ENCODE data around the gene TMEM89.
A peak's percentile ranks its signal among the peaks of the same experiment; 100 is the strongest.

The TMEM89 gene

DNA sequence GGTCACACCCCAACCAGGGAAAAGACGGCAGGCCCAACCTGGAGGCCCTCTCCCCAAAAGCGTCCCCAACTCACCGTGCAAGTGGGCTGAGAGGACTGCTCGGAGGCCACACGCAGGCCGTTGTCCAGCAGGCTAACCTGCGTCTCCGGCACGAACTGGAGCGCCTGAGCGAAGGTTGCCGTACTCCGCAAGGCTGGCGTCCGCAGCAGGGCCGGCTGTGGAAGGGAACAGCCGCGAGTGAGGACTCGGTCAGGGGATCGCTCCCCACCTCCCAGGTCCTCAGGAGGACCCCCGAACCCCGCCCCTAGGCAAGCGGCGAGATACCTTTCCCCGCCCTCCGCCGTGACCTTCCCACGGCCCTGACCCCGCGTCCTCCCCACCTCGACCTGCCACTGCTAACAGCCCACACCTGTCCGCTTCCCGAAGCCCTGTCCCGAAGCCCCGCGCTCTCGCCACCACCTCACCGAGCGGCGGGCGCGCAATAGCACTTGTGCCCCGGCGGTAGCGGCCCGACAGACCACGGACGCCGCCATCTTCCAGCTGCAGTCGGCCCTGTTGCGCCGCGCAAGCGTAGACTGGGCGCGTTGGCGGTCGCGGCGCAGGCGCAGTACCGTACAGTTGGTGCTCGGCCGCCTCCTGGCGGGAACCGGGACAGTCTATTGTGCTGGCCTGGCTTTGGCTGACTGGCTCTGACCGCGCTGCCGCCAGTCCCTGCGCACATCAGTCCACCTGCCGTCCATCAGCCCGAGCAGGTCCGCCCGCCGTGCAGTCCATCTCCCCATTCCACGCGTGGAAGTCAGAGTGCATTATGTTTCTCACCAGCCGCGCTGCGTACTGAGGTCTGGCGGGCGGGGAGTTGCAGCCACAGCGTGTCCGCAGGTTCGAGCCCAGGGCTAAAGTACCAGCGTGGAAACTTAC is 12.2 kb downstream of the TMEM89 start, which contains the start of gene UQCRC1 (continued):
- TF ChIP-seq, protein P1, sequence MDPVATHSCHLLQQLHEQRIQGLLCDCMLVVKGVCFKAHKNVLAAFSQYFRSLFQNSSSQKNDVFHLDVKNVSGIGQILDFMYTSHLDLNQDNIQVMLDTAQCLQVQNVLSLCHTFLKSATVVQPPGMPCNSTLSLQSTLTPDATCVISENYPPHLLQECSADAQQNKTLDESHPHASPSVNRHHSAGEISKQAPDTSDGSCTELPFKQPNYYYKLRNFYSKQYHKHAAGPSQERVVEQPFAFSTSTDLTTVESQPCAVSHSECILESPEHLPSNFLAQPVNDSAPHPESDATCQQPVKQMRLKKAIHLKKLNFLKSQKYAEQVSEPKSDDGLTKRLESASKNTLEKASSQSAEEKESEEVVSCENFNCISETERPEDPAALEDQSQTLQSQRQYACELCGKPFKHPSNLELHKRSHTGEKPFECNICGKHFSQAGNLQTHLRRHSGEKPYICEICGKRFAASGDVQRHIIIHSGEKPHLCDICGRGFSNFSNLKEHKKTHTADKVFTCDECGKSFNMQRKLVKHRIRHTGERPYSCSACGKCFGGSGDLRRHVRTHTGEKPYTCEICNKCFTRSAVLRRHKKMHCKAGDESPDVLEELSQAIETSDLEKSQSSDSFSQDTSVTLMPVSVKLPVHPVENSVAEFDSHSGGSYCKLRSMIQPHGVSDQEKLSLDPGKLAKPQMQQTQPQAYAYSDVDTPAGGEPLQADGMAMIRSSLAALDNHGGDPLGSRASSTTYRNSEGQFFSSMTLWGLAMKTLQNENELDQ (tag by site-specific recombination; IDR thresholded peaks at IDR 0.05; ENCODE audit: low read depth): no peak
- no peak for TF ChIP-seq ZNF157 (tag by site-specific recombination; IDR thresholded peaks at IDR 0.05)
- no peak for TF ChIP-seq ZNF707 (tag by site-specific recombination; IDR thresholded peaks at IDR 0.05)
- no peak for TF ChIP-seq SETDB1 (IDR thresholded peaks at IDR 0.05; ENCODE audit: insufficient read length, low read length)
- TF ChIP-seq GLI2 (tag by site-specific recombination; IDR thresholded peaks at IDR 0.05; ENCODE audit: borderline replicate concordance, low read depth): no peak
- TF ChIP-seq ZNF354C (tag by site-specific recombination; IDR thresholded peaks at IDR 0.05; ENCODE audit: borderline replicate concordance, low read depth): no peak
- TF ChIP-seq, protein P2, sequence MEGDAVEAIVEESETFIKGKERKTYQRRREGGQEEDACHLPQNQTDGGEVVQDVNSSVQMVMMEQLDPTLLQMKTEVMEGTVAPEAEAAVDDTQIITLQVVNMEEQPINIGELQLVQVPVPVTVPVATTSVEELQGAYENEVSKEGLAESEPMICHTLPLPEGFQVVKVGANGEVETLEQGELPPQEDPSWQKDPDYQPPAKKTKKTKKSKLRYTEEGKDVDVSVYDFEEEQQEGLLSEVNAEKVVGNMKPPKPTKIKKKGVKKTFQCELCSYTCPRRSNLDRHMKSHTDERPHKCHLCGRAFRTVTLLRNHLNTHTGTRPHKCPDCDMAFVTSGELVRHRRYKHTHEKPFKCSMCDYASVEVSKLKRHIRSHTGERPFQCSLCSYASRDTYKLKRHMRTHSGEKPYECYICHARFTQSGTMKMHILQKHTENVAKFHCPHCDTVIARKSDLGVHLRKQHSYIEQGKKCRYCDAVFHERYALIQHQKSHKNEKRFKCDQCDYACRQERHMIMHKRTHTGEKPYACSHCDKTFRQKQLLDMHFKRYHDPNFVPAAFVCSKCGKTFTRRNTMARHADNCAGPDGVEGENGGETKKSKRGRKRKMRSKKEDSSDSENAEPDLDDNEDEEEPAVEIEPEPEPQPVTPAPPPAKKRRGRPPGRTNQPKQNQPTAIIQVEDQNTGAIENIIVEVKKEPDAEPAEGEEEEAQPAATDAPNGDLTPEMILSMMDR (tag by site-specific recombination; IDR thresholded peaks at IDR 0.05): peak; percentile 92
- TF ChIP-seq PRDM10 (tag by site-specific recombination; IDR thresholded peaks at IDR 0.05): peak; percentile 75
- TF ChIP-seq ZNF302 (tag by site-specific recombination; IDR thresholded peaks at IDR 0.05; ENCODE audit: low read depth): no peak
- TF ChIP-seq ZNF830 (tag by site-specific recombination; IDR thresholded peaks at IDR 0.05; ENCODE audit: low read depth): no peak
- no peak for TF ChIP-seq ZFP41 (tag by site-specific recombination; IDR thresholded peaks at IDR 0.05; ENCODE audit: borderline replicate concordance)
- TF ChIP-seq ZNF747 (tag by site-specific recombination; IDR thresholded peaks at IDR 0.05): no peak
- TF ChIP-seq KLF1 (tag by site-specific recombination; IDR thresholded peaks at IDR 0.05): 0 out of 2 replicates have a peak, but pooled peaks have one; percentile 20
- TF ChIP-seq SP7 (tag by site-specific recombination; IDR thresholded peaks at IDR 0.05): no peak
- TF ChIP-seq ZNF214 (tag by site-specific recombination; IDR thresholded peaks at IDR 0.05; ENCODE audit: borderline replicate concordance): no peak
- no peak for TF ChIP-seq ZNF266 (tag by site-specific recombination; IDR thresholded peaks at IDR 0.05; ENCODE audit: low read depth)
- no peak for TF ChIP-seq ZNF621 (tag by site-specific recombination; IDR thresholded peaks at IDR 0.05)
- no peak for TF ChIP-seq OSR2 (tag by site-specific recombination; IDR thresholded peaks at IDR 0.05)
- TF ChIP-seq ZNF776 (tag by site-specific recombination; IDR thresholded peaks at IDR 0.05; ENCODE audit: borderline replicate concordance): no peak
- no peak for TF ChIP-seq ZNF555 (tag by site-specific recombination; conservative IDR thresholded peaks at IDR 0.05)
- no peak for TF ChIP-seq GLIS2 (tag by site-specific recombination; IDR thresholded peaks at IDR 0.05)
- TF ChIP-seq GLI4 (tag by site-specific recombination; IDR thresholded peaks at IDR 0.05): no peak
- no peak for TF ChIP-seq ZNF670 (tag by site-specific recombination; IDR thresholded peaks at IDR 0.05; ENCODE audit: low read depth)
- TF ChIP-seq, protein P3, sequence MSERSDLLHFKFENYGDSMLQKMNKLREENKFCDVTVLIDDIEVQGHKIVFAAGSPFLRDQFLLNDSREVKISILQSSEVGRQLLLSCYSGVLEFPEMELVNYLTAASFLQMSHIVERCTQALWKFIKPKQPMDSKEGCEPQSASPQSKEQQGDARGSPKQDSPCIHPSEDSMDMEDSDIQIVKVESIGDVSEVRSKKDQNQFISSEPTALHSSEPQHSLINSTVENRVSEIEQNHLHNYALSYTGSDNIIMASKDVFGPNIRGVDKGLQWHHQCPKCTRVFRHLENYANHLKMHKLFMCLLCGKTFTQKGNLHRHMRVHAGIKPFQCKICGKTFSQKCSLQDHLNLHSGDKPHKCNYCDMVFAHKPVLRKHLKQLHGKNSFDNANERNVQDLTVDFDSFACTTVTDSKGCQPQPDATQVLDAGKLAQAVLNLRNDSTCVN (tag by site-specific recombination; optimal IDR thresholded peaks at IDR 0.05): peak; percentile 69
- peak; percentile 29 for TF ChIP-seq ZBTB17 (tag by site-specific recombination; IDR thresholded peaks at IDR 0.05)
- TF ChIP-seq ZNF426 (tag by site-specific recombination; IDR thresholded peaks at IDR 0.05): no peak
- no peak for TF ChIP-seq ZNF768 (tag by site-specific recombination; IDR thresholded peaks at IDR 0.05)
- TF ChIP-seq, protein P4, sequence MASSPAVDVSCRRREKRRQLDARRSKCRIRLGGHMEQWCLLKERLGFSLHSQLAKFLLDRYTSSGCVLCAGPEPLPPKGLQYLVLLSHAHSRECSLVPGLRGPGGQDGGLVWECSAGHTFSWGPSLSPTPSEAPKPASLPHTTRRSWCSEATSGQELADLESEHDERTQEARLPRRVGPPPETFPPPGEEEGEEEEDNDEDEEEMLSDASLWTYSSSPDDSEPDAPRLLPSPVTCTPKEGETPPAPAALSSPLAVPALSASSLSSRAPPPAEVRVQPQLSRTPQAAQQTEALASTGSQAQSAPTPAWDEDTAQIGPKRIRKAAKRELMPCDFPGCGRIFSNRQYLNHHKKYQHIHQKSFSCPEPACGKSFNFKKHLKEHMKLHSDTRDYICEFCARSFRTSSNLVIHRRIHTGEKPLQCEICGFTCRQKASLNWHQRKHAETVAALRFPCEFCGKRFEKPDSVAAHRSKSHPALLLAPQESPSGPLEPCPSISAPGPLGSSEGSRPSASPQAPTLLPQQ (tag by site-specific recombination; IDR thresholded peaks at IDR 0.05): 0 out of 2 replicates have a peak, but pooled peaks have one; percentile 31
- no peak for TF ChIP-seq ZSCAN23 (tag by site-specific recombination; IDR thresholded peaks at IDR 0.05)

Data from HEK293 (cell line).